Measurements from ENCODE around the gene CD300LB.
A peak's percentile ranks its signal among the peaks of the same experiment; 100 is the strongest.

Gene CD300LB

GRCh38 chr17:74549343-74549742, 18.1 kb upstream of the CD300LB start:
- DNase-seq (ENCODE audit: low spot score): no peak

- DNase-seq (ENCODE audit: low spot score): no peak
These were observed 16.5 kb upstream of the CD300LB start for GRCh38 chr17:74547736-74548135.

- no peak for DNase-seq (ENCODE audit: low spot score)
These were observed 16.0 kb upstream of the CD300LB start for GRCh38 chr17:74547264-74547663.

- no peak for DNase-seq (ENCODE audit: low spot score)
These were observed 15.3 kb upstream of the CD300LB start for GRCh38 chr17:74546586-74546985.

GRCh38 chr17:74545843-74546230, 14.6 kb upstream of the CD300LB start, which contains the start of gene CD300C:
Gene CD300C (minus strand): TSS chr17:74546115. CDS start chr17:74545782, 333 bp downstream.
- DNase-seq (ENCODE audit: low spot score): peak; percentile 59

GRCh38 chr17:74544991-74545842, 13.9 kb upstream of the CD300LB start:
- DNase-seq (ENCODE audit: low spot score): no peak

GRCh38 chr17:74543891-74544760, 12.9 kb upstream of the CD300LB start:
- no peak for DNase-seq (ENCODE audit: low spot score)

GRCh38 chr17:74543406-74543805, 12.1 kb upstream of the CD300LB start:
- no peak for DNase-seq (ENCODE audit: low spot score)

- DNase-seq (ENCODE audit: low spot score): no peak
These were observed 11.6 kb upstream of the CD300LB start for GRCh38 chr17:74542727-74543383.

- no peak for DNase-seq (ENCODE audit: low spot score)
These were observed 10.9 kb upstream of the CD300LB start for GRCh38 chr17:74542166-74542565.

GRCh38 chr17:74541176-74542111, 10.2 kb upstream of the CD300LB start:
- no peak for DNase-seq (ENCODE audit: low spot score)

- DNase-seq (ENCODE audit: low spot score): no peak
These were observed 8.1 kb upstream of the CD300LB start for GRCh38 chr17:74539281-74539820.

GRCh38 chr17:74536890-74537289, 5.6 kb upstream of the CD300LB start:
- no peak for DNase-seq (ENCODE audit: low spot score)

- peak; percentile 78 for DNase-seq (ENCODE audit: low spot score)
These were observed 840 bp upstream of the CD300LB start for GRCh38 chr17:74532115-74532514.

GRCh38 chr17:74530831-74531150, 484 bp downstream of the CD300LB start:
- no peak for DNase-seq (ENCODE audit: low spot score)

- no peak for DNase-seq (ENCODE audit: low spot score)
These were observed 2.0 kb downstream of the CD300LB start for GRCh38 chr17:74529243-74529642.

- DNase-seq (ENCODE audit: low spot score): peak; percentile 81
These were observed 2.6 kb downstream of the CD300LB start for GRCh38 chr17:74528491-74529199.

- no peak for DNase-seq (ENCODE audit: low spot score)
These were observed 3.5 kb downstream of the CD300LB start for GRCh38 chr17:74527756-74528155.

GRCh38 chr17:74527081-74527480, 4.2 kb downstream of the CD300LB start:
- no peak for DNase-seq (ENCODE audit: low spot score)

GRCh38 chr17:74526681-74527080, 4.6 kb downstream of the CD300LB start:
- DNase-seq (ENCODE audit: low spot score): no peak
